B cell (primary cell): ENCODE measurements around the gene MBP. TPM values are rescaled to one million over a fixed set of nuclear protein-coding genes. Genes with fewer than 3 reads are reported as not detected.

Experiments
- ATAC-seq: fragments of 200-7000 bp; cut with Tn5 transposase; one replicate; pipeline ENCODE4 v1.10.0; 2021; ENCODE audit warnings: low read depth, mild to moderate bottlenecking, moderate number of reproducible peaks, moderate library complexity
- CTCF ChIA-PET: fragments of 350-600 bp; sonication (Branson Sonifier 250); formaldehyde crosslinking; loops from one replicate; lab custom pipeline; 2021; ENCODE audit warnings: antibody characterized with exemption, inconsistent platforms; lab: Charles Lee
- POLR2A ChIA-PET: fragments of 350-600 bp; sonication (Branson Sonifier 250); formaldehyde crosslinking; loops from one replicate; lab custom pipeline; 2021; ENCODE audit warnings: antibody characterized with exemption; lab: Charles Lee
- DNase-seq: peaks from one replicate; pipeline ENCODE4 v3.0.0; 2013
- H2AFZ ChIP-seq: 2 replicates; pipeline ENCODE4 v1.6.1; 2012; ENCODE audit warnings: mild to moderate bottlenecking, low read depth, low read length; ENCODE audit not compliant: insufficient read depth, poor library complexity, severe bottlenecking
- H3K27ac ChIP-seq, 2 donors: 1 replicate in 1 of 2; 2 replicates in 1 of 2; pipeline ENCODE4 v1.5.1; 2012 to 2013; ENCODE audit warnings: low read length in 2 of 2, mild to moderate bottlenecking in 2 of 2, moderate library complexity in 1 of 2
- H3K27me3 ChIP-seq, 4 experiments: fragments of 200-600 bp in 1 of 4; sonication (generic) in 1 of 4; replicated peaks in 1 of 4; 1 replicate in 2 of 4; 2 replicates in 2 of 4; pipeline versions ENCODE4 v1.6.1 to v1.7.0; 2013 to 2016; ENCODE audit warnings: low read length in 3 of 4, mild to moderate bottlenecking in 2 of 4, mixed read lengths in 1 of 4, moderate library complexity in 1 of 4; ENCODE audit not compliant: insufficient read depth in 4 of 4, control insufficient read depth in 3 of 4; ENCODE audit errors: control extremely low read depth in 1 of 4
- H3K36me3 ChIP-seq, 2 experiments: replicated peaks in 1 of 2; 1 replicate in 1 of 2; 2 replicates in 1 of 2; pipeline versions ENCODE4 v1.6.1 to v1.7.1; 2013; ENCODE audit warnings: low read length in 1 of 2; ENCODE audit not compliant: insufficient read depth in 2 of 2, control insufficient read depth in 1 of 2; ENCODE audit errors: control extremely low read depth in 1 of 2, extremely low read depth in 1 of 2
- H3K4me1 ChIP-seq, 2 donors: fragments of 200-600 bp in 1 of 2; sonication (generic) in 1 of 2; 1 replicate in 1 of 2; 2 replicates in 1 of 2; pipeline versions ENCODE4 v1.5.1 to v1.6.1; 2013 to 2017; ENCODE audit warnings: low read length in 2 of 2; ENCODE audit not compliant: control insufficient read depth in 2 of 2, insufficient read depth in 2 of 2
- H3K4me2 ChIP-seq: replicated peaks from 2 replicates; pipeline ENCODE3; 2012; ENCODE audit warnings: mild to moderate bottlenecking, low read depth, low read length; ENCODE audit not compliant: poor library complexity, severe bottlenecking
- H3K4me3 ChIP-seq, 5 experiments: fragments of 200-600 bp in 1 of 5; sonication (generic) in 1 of 5; 1 replicate in 3 of 5; 2 replicates in 2 of 5; pipeline versions ENCODE4 v1.5.1 to v1.7.0; 2011 to 2016; ENCODE audit warnings: low read length in 4 of 5, mild to moderate bottlenecking in 4 of 5, low read depth in 2 of 5, control low read depth in 1 of 5, moderate library complexity in 1 of 5; ENCODE audit not compliant: insufficient read depth in 1 of 5; ENCODE audit errors: control extremely low read depth in 1 of 5, extremely low read depth in 1 of 5
- H3K79me2 ChIP-seq: fragments of 200-600 bp; sonication (generic); one replicate; pipeline ENCODE4 v1.6.0; 2016; ENCODE audit warnings: low read length; ENCODE audit not compliant: control insufficient read depth, insufficient read depth
- H3K9ac ChIP-seq: fragments of 200-600 bp; sonication (generic); 2 replicates; pipeline ENCODE4 v1.6.1; 2017; ENCODE audit warnings: mild to moderate bottlenecking, low read length, moderate library complexity
- H3K9me3 ChIP-seq, 3 donors: one replicate each; pipeline versions ENCODE4 v1.6.1 to v1.7.1; 2013; ENCODE audit warnings: low read length in 2 of 3; ENCODE audit not compliant: control insufficient read depth in 2 of 3, insufficient read depth in 1 of 3; ENCODE audit errors: control extremely low read depth in 1 of 3
- H4K20me1 ChIP-seq: 2 replicates; pipeline ENCODE4 v1.6.0; 2012; ENCODE audit warnings: mild to moderate bottlenecking, low read length; ENCODE audit not compliant: insufficient read depth, control insufficient read depth, poor library complexity, severe bottlenecking
- H3K27ac Mint-ChIP-seq: one replicate; pipeline ENCODE4 v1.8.0; 2021; ENCODE audit warnings: mixed read lengths
- H3K27me3 Mint-ChIP-seq: one replicate; pipeline ENCODE4 v1.8.0; 2021; ENCODE audit warnings: mixed read lengths
- H3K4me1 Mint-ChIP-seq: one replicate; pipeline ENCODE4 v1.8.0; 2021; ENCODE audit warnings: mixed read lengths
- H3K4me3 Mint-ChIP-seq: one replicate; pipeline ENCODE4 v1.8.0; 2021; ENCODE audit warnings: mixed read lengths
- H3K9me3 Mint-ChIP-seq: one replicate; pipeline ENCODE4 v1.8.0; 2022; ENCODE audit warnings: mixed read lengths; ENCODE audit not compliant: insufficient read depth
- CTCF ChIP-seq: fragments of 200-600 bp; IDR thresholded peaks from one replicate; pipeline ENCODE4 v1.8.0; 2022; ENCODE audit warnings: antibody characterized with exemption, mild to moderate bottlenecking
- EZH2 ChIP-seq: IDR thresholded peaks from 2 replicates; pipeline ENCODE4 v1.6.1; 2012; ENCODE audit warnings: borderline replicate concordance, low read depth, mild to moderate bottlenecking, moderate library complexity, low read length; ENCODE audit not compliant: insufficient read depth, poor library complexity, severe bottlenecking
- WGBS: methylation state at CpG from one replicate; pipeline ENCODE4 v1.1.5; 2013; ENCODE audit warnings: missing lambda C conversion rate; ENCODE audit not compliant: insufficient coverage; 5-methylcytosine and 5-hydroxymethylcytosine counted together
- intact Hi-C: fragments of 100-400 bp; cut with micrococcal nuclease; formaldehyde crosslinking; loops from one replicate; pipeline ENCODE4 v1.10.0; 2022
- polyA plus RNA-seq: library from polyadenylated mRNA; depleted of rRNA; stranded (reverse); fragments of >200 nt; gene quantifications from 2 replicates; pipeline ENCODE4 v1.2.3, GENCODE V29; 2012
- total RNA-seq, 2 donors: library from RNA; stranded (reverse); fragments of 120-200 nt in 1 of 2; gene quantifications; 1 replicate in 1 of 2; 2 replicates in 1 of 2; pipeline versions ENCODE4 v1.2.3 to v1.2.4, GENCODE V29; 2013 to 2022

MBP gene
- total and polyA plus RNA-seq, 2 donors (not counting 1 experiment from before 2014, with no cell fraction given) = 30.1 to 192 TPM

GRCh38 chr18:77155031-77155430 is 22.4 kb upstream of the MBP start:
- ATAC-seq = no peak
- POLR2A ChIA-PET = no interaction called here
- H3K27me3 Mint-ChIP-seq = no peaks in the 10 kb centered on the region

GRCh38 chr18:77153404-77153803 is 20.8 kb upstream of the MBP start:
- Histone ChIP-seq H3K4me3 (no peak overlapping the region), H3K4me1 (peaks cover 9 to 13% of the 10 kb centered on the region in 2 donors), H3K9ac (no peak overlapping the region), H2AFZ (no peak overlapping the region), H3K79me2 (no peaks in the 10 kb centered on the region), H3K36me3 (no peaks in the 10 kb centered on the region), H4K20me1 (no peaks in the 10 kb centered on the region), H3K27me3 (no peaks in the 10 kb centered on the region), H3K4me2 (no peak overlapping the region), H3K27ac (no peak overlapping the region), H3K9me3 (no peaks in the 10 kb centered on the region)
- Mint-ChIP-seq H3K9me3 (no peaks in the 10 kb centered on the region), H3K4me3 (no peak overlapping the region), H3K27ac (no peak overlapping the region), H3K27me3 (no peaks in the 10 kb centered on the region), H3K4me1 (peaks cover 25% of the 10 kb centered on the region)
- ChIA-PET CTCF (no interaction called here), POLR2A (no interaction called here)
- no CpG with 5 or more reads among the region's 6 CpGs for WGBS
- ATAC-seq (no peak), DNase-seq (no peak)
- TF ChIP-seq CTCF (no peak), EZH2 (no peak)
- intact Hi-C loops = no loop called here

More at GRCh38 chr18:77155031-77155430, 22.4 kb upstream of the MBP start:
- TF ChIP-seq CTCF (no peak), EZH2 (no peak)
- Histone ChIP-seq H3K27me3 (no peaks in the 10 kb centered on the region), H2AFZ (no peak overlapping the region), H3K9me3 (no peaks in the 10 kb centered on the region), H4K20me1 (no peaks in the 10 kb centered on the region), H3K36me3 (no peaks in the 10 kb centered on the region), H3K4me2 (no peak overlapping the region), H3K4me1 (peaks cover 9 to 13% of the 10 kb centered on the region in 2 donors), H3K9ac (no peak overlapping the region), H3K27ac (no peak overlapping the region), H3K4me3 (no peak overlapping the region), H3K79me2 (no peaks in the 10 kb centered on the region)
- CTCF ChIA-PET = no interaction called here
- Mint-ChIP-seq H3K9me3 (no peaks in the 10 kb centered on the region), H3K4me1 (peaks cover 25% of the 10 kb centered on the region), H3K4me3 (no peak overlapping the region), H3K27ac (no peak overlapping the region)
- intact Hi-C loops = no loop called here
- WGBS = 83% methylated on average over 15 of the region's 17 CpGs
- no peak for DNase-seq
